ENCODE measurements around the gene APBB1IP. TPM values are rescaled to one million over a fixed set of nuclear protein-coding genes. Genes with fewer than 3 reads are reported as not detected.

Gene APBB1IP
- total RNA-seq, 4 donors from 2014 or later: 14.8 to 41.3 (median 26.2) TPM

DNA sequence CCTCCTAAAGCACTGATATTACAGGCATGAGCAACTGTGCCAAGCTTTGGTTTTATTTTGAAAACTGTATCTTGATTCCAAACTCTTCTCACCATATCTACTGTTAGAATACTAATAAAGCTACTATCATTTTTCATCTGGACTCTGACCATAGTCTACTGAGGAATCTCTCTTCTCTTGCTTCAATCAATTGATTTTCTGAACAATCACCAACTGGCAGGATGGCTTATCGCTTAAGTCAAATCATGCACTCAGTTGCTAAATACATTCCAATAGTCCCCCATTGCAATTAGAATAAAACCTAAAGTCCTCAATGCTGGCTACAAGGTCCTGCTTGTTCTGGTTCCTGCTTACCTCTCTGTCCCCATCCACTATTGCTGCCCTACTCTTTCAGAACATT is 2.3 kb upstream of the APBB1IP start:
- TF ChIP-seq, protein P1, sequence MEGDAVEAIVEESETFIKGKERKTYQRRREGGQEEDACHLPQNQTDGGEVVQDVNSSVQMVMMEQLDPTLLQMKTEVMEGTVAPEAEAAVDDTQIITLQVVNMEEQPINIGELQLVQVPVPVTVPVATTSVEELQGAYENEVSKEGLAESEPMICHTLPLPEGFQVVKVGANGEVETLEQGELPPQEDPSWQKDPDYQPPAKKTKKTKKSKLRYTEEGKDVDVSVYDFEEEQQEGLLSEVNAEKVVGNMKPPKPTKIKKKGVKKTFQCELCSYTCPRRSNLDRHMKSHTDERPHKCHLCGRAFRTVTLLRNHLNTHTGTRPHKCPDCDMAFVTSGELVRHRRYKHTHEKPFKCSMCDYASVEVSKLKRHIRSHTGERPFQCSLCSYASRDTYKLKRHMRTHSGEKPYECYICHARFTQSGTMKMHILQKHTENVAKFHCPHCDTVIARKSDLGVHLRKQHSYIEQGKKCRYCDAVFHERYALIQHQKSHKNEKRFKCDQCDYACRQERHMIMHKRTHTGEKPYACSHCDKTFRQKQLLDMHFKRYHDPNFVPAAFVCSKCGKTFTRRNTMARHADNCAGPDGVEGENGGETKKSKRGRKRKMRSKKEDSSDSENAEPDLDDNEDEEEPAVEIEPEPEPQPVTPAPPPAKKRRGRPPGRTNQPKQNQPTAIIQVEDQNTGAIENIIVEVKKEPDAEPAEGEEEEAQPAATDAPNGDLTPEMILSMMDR (IDR thresholded peaks at IDR 0.05; ENCODE audit: low read depth): no peak

DNA sequence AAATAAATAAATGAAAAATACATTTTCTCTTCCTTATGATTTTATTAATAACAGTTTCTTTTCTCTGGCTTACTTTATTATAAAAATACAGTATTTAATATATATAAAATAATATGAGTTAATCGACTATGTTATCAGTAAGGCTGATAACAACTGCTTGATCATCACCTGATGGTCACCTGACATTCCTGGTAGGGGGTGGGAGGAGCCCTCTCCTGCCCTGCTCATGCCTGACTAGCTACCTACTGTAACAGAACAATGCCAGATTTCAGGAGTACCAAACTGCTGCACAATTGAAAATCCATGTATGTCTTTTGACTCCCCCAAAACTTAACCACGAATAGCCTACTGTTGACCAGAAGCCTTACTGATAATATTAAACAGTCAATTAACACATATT is 1.3 kb upstream of the APBB1IP start:
- TF ChIP-seq, protein P1 (IDR thresholded peaks at IDR 0.05; ENCODE audit: low read depth): no peak

DNA sequence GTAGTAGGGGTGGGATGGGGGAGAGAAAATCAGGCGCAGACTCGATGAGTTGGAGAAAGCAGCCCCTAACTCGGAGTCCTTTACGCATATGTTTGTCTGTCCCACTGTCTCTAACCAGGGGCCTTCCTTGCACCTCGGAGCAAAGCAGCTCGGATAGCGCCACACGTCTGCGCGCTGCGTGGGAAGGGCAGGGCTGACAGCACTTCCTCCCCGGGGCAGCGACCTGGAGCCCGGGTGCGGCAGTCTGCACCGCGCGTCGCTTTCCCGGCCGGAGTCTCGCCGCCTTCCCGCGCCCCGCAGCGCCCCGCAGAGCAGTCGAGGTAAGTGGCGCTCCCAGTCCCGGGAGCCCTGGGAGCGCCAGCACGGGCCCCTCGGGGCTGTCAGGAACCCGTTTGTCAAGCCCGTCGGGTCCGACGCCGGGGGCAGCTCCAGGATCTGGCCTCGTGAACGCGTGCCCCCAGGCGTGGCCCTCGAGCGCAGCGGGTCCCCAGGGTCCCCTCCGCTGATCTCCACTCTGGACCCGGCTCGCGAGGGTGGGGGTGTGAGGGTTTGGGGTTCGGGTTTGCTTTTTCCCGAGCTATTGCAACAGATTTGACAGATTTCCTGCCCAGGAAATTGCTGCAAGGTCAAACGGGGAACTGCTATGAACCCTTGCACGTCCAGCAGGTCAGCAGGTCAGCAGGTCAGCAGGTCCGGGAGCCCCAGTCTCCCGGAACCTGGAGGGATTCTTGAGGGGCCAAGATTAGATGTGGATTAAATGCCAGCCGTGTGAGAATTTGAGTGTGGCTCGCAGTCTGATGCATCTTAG is 597 bp downstream of the APBB1IP start:
- TF ChIP-seq, protein P1 (IDR thresholded peaks at IDR 0.05; ENCODE audit: low read depth): no peak

DNA sequence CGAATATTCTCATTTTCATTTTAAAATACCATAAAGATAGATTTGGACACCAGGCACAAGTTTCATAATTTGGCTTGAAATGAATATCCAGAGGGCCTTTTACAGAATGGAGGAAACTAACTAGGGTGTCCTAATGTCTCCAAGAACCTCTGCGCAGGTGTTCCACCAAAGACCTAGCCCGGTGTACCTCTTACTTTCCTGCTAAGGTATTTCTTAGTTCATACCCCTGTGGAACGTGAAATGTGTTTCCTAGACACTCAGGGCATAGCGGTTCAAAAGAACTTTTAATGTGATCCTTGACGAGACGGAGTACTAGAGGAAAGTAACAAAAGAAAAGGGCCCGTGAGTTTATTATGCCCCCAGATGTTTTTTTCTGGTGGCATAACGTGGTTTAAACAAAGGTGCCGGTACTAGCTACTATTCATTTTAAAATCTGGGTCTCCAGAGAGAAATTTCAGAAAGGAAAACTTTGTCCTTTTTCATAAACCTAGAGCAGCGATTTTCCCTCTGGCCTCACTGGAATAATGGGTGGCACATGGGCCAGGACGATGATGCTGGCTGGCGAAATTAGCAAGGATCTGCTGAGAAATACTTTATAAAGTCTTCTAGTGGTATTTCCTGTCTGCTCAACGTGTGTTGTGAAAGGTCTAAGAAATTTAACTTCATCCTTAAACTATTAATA is 1.4 kb downstream of the APBB1IP start:
- TF ChIP-seq, protein P1 (IDR thresholded peaks at IDR 0.05; ENCODE audit: low read depth): no peak

DNA sequence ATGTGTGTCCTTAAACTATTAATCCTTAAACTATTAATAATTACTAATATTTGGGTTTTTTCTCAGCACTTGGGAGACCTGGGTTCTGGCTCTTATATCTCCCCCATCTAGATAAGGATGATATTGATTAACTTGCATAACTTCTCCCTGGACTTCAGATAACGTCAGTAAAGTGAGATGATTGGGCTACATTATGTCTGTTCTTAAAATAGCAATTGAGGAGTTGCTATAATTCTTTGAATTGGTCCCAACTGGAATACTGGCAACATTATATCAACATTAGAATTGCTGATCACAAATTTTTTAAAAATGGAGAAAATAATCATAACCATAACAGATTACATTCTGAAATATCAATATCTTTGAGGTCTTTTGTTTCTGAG is 1.9 kb downstream of the APBB1IP start:
- TF ChIP-seq, protein P1 (IDR thresholded peaks at IDR 0.05; ENCODE audit: low read depth): no peak

DNA sequence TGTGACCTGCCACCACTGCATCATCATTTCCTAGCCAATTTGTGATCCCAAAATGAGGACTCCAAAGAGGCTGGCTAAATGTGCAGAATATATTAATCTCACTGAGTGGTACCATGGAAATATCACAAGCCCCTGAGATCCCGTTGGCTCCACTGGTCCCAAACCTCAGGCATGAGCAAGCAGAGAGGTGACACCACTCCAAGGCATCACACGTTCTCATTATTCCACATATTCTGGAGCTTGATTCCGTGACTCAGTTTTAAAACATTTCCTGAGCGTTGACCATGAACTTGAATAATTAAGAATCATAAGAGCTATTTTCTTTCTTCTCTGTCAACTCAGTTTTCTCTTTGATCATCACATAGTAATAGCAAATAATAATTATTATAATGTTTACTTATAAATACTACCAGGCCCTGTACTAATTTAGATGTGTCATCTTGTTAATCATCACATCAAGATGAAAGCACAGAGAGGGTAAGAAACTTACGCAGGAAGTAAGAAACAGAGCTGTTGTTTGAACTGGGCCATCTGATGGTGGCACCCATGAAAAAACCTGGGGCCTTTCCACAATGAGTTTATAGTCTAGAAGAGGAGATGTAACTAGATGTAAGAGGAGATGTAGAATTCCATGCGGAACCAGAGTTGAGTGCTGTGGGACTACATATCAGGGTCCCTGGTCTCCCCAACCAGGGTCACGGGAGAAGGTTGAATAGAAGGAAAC is 3.5 kb downstream of the APBB1IP start:
- TF ChIP-seq, protein P1 (IDR thresholded peaks at IDR 0.05; ENCODE audit: low read depth): no peak
